HCT116 (cell line): ENCODE measurements around the gene FAM13A. TPM values are rescaled to one million over a fixed set of nuclear protein-coding genes. Genes with fewer than 3 reads are reported as not detected.

ENCODE experiments used
- ATAC-seq: fragments of 200-7000 bp; cut with Tn5 transposase; 2 replicates; pipeline ENCODE4 v1.9.1; 2020; ENCODE audit warnings: mild to moderate bottlenecking, moderate library complexity
- BruUV-seq: library from RNA; stranded (reverse); fragments of 400-500 nt; replicated peaks from 2 replicates; lab custom pipeline; 2021; lab: Mats Ljungman, UMichigan
- CTCF ChIA-PET: fragments of 300-600 bp; sonication (Branson Sonifier 250); formaldehyde crosslinking; loops from one replicate; lab custom pipeline; 2021; ENCODE audit warnings: antibody characterized with exemption; lab: Charles Lee
- POLR2A ChIA-PET: fragments of 300-600, 350-600 bp; sonication (Branson Sonifier 250); formaldehyde crosslinking; loops from one replicate; lab custom pipeline; 2021; ENCODE audit warnings: antibody characterized with exemption; lab: Charles Lee
- RAD21 ChIA-PET, 2 experiments: fragments of 300-600 bp; sonication (Branson Sonifier 250); formaldehyde crosslinking; loops; one replicate each; lab custom pipeline; 2023; ENCODE audit warnings: low total read pairs in 2 of 2; ENCODE audit not compliant: uncharacterized antibody in 2 of 2, unreplicated experiment in 2 of 2, low non-redundant PET in 1 of 2; lab: Charles Lee
- DNase-seq: peaks from one replicate; pipeline ENCODE4 v3.0.0-alpha.2; 2010; ENCODE audit warnings: low read depth, low spot score
- H2AFZ ChIP-seq: fragments of 200-600 bp; shearing (Covaris generic), sonication (generic); 2 replicates; pipeline ENCODE4 v1.6.1; 2017; ENCODE audit warnings: low read depth, mixed run types, mixed read lengths, antibody characterized with exemption, low read length; ENCODE audit not compliant: poor library complexity, severe bottlenecking
- H3K27ac ChIP-seq: 2 replicates; pipeline ENCODE4 v1.5.1; 2012; ENCODE audit warnings: low read depth, low read length
- H3K27me3 ChIP-seq: fragments of 200-600 bp; sonication (generic); 2 replicates; pipeline ENCODE4 v1.6.1; 2016; ENCODE audit warnings: mixed run types, low read length, mixed read lengths; ENCODE audit not compliant: insufficient read depth
- H3K36me3 ChIP-seq, 2 experiments: fragments of 200-500 bp in 1 of 2; fragments of 200-600 bp in 1 of 2; sonication (Bioruptor generic) in 1 of 2; sonication (generic) in 1 of 2; 2 replicates each; pipeline versions ENCODE4 v1.5.1 to v1.6.1; 2014 to 2016; ENCODE audit warnings: low read length in 2 of 2, inconsistent platforms in 1 of 2, mixed read lengths in 1 of 2, mixed run types in 1 of 2; ENCODE audit not compliant: insufficient read depth in 2 of 2, control insufficient read depth in 1 of 2
- H3K4me1 ChIP-seq, 2 experiments: fragments of 200-600 bp in 1 of 2; sonication (generic) in 1 of 2; 2 replicates each; pipeline versions ENCODE4 v1.5.1 to v1.6.1; 2012 to 2017; ENCODE audit warnings: low read length in 2 of 2, inconsistent platforms in 1 of 2, mild to moderate bottlenecking in 1 of 2, mixed read lengths in 1 of 2, mixed run types in 1 of 2, moderate library complexity in 1 of 2; ENCODE audit not compliant: insufficient read depth in 2 of 2, control insufficient read depth in 1 of 2
- H3K4me2 ChIP-seq: fragments of 200-600 bp; sonication (generic); 2 replicates; pipeline ENCODE4 v1.6.1; 2017; ENCODE audit warnings: mixed run types, low read length, mixed read lengths
- H3K4me3 ChIP-seq, 2 experiments: fragments of 200-600 bp in 1 of 2; sonication (generic) in 1 of 2; replicated peaks in 1 of 2; 2 replicates each; pipeline ENCODE4 v1.5.1; 2011 to 2016; ENCODE audit warnings: low read length in 2 of 2, control low read depth in 1 of 2, low read depth in 1 of 2, mild to moderate bottlenecking in 1 of 2, mixed read lengths in 1 of 2, mixed run types in 1 of 2
- H3K79me2 ChIP-seq: fragments of 200-600 bp; sonication (generic); 2 replicates; pipeline ENCODE4 v1.6.1; 2017; ENCODE audit warnings: mild to moderate bottlenecking, mixed run types, low read length, moderate library complexity, mixed read lengths; ENCODE audit not compliant: insufficient read depth
- H3K9ac ChIP-seq: fragments of 200-600 bp; sonication (generic); 2 replicates; pipeline ENCODE4 v1.6.1; 2016; ENCODE audit warnings: low read length, mixed read lengths
- H3K9me2 ChIP-seq: fragments of 200-600 bp; sonication (generic), shearing (Covaris generic); 2 replicates; pipeline ENCODE4 v1.6.1; 2017; ENCODE audit warnings: mixed run types, mild to moderate bottlenecking, moderate library complexity; ENCODE audit not compliant: insufficient read depth
- H3K9me3 ChIP-seq, 2 experiments: fragments of 200-500 bp in 1 of 2; fragments of 200-600 bp in 1 of 2; sonication (Bioruptor generic) in 1 of 2; sonication (generic) in 1 of 2; 2 replicates each; pipeline ENCODE4 v1.6.1; 2014 to 2017; ENCODE audit warnings: low read length in 2 of 2, mixed read lengths in 2 of 2, inconsistent platforms in 1 of 2, low read depth in 1 of 2, mild to moderate bottlenecking in 1 of 2, mixed run types in 1 of 2, moderate library complexity in 1 of 2; ENCODE audit not compliant: control insufficient read depth in 1 of 2, insufficient read depth in 1 of 2
- H4K20me1 ChIP-seq: fragments of 200-600 bp; sonication (generic), shearing (Covaris generic); 2 replicates; pipeline ENCODE4 v1.6.1; 2017; ENCODE audit warnings: mixed run types, mild to moderate bottlenecking, moderate library complexity; ENCODE audit not compliant: insufficient read depth
- CBX3 ChIP-seq: IDR thresholded peaks from 2 replicates; pipeline ENCODE4 v1.6.1; 2012; ENCODE audit warnings: low read depth
- RAD21 ChIP-seq: IDR thresholded peaks from 2 replicates; pipeline ENCODE4 v1.6.1; 2012; ENCODE audit warnings: low read depth, mild to moderate bottlenecking
- REST ChIP-seq: IDR thresholded peaks from 2 replicates; pipeline ENCODE4 v1.6.1; 2012; ENCODE audit warnings: low read depth
- SIN3A ChIP-seq: IDR thresholded peaks from 2 replicates; pipeline ENCODE4 v1.6.1; 2012; ENCODE audit warnings: low read depth
- SP1 ChIP-seq: IDR thresholded peaks from 2 replicates; pipeline ENCODE4 v1.6.1; 2012; ENCODE audit warnings: low read depth
- TCF7L2 ChIP-seq: IDR thresholded peaks from 2 replicates; pipeline ENCODE4 v1.7.0; 2011; ENCODE audit warnings: borderline replicate concordance, inconsistent platforms; ENCODE audit not compliant: insufficient read depth, insufficient read length; ENCODE audit errors: extremely low read depth
- YY1 ChIP-seq: IDR thresholded peaks from 2 replicates; pipeline ENCODE4 v1.6.1; 2011; ENCODE audit warnings: low read length, low read depth, moderate library complexity, mild to moderate bottlenecking; ENCODE audit not compliant: insufficient replicate concordance; ENCODE audit errors: extremely low read depth
- ZFX ChIP-seq: fragments of 450-650 bp; IDR thresholded peaks from 2 replicates; pipeline ENCODE4 v1.6.1; 2017
- intact Hi-C: fragments of 100-400 bp; cut with micrococcal nuclease; formaldehyde crosslinking; loops from 2 replicates; pipeline ENCODE4 v1.10.0; 2022
- total RNA-seq: library from RNA; stranded (reverse); gene quantifications from one replicate; pipeline ENCODE4 v1.2.1, GENCODE V29; 2021; ENCODE audit not compliant: unreplicated experiment

FAM13A gene
- total RNA-seq, 1 experiment from 2014 or later = 17.2 TPM

- Histone ChIP-seq H3K27me3 (no peaks in the 10 kb centered on the region), H3K27ac (no peak overlapping the region), H3K36me3 (peaks cover 10% of the 10 kb centered on the region in 2 experiments; a peak in 2 of 4 replicates), H3K4me3 (no peak overlapping the region), H4K20me1 (no peaks in the 10 kb centered on the region), H3K4me2 (no peak overlapping the region), H2AFZ (no peak overlapping the region), H3K9me2 (no peaks in the 10 kb centered on the region), H3K9me3 (no peaks in the 10 kb centered on the region), H3K79me2 (peaks cover 9% of the 10 kb centered on the region; the same call in 1 of the 2 replicates), H3K4me1 (no peaks in the 10 kb centered on the region), H3K9ac (no peak overlapping the region)
- no peak for DNase-seq
- BruUV-seq = no TSS peak
- ChIA-PET CTCF (interaction anchor here (1.4 to 6.2 kb wide), 3 partner anchors 202 to 482 kb away, joined by 4 to 61 read pairs (median 21); no protein-coding TSS in a partner anchor), RAD21 (no interaction called here), POLR2A (interaction anchor here (0.9 kb wide), 1 partner anchor 192 kb away, joined by 4 read pairs; no protein-coding TSS in a partner anchor)
- no peak for TF ChIP-seq SIN3A
- TF ChIP-seq ZFX = no peak
- TF ChIP-seq YY1 = no peak
- TF ChIP-seq REST = no peak
- no peak for TF ChIP-seq TCF7L2
- TF ChIP-seq RAD21 = no peak
- TF ChIP-seq CBX3 = no peak
- TF ChIP-seq SP1 = no peak
- no peak for ATAC-seq
- intact Hi-C loops = no loop called here
These were observed 35.3 kb downstream of the FAM13A start for GRCh38 chr4:89021684-89022083.
